T-helper 9 cell (primary cell): ENCODE results near the gene HIF1A.
A peak's percentile ranks its signal among the peaks of the same experiment; 100 is the strongest.
"Not testable (repeated sequence)": the region's sequence is repeated elsewhere in the genome, so short reads cannot be mapped to it uniquely, and the experiment has no call there.

Experiments used
- DNase-seq: peaks from one replicate; pipeline ENCODE4 v3.0.0-alpha.2; 2020
- total RNA-seq, 2 donors: gene quantifications; one replicate each; lab custom pipeline; 2026; lab: John Stamatoyannopoulos, UW

HIF1A gene
- total RNA-seq, result 246 to 351 reads per million in 2 donors

DNA sequence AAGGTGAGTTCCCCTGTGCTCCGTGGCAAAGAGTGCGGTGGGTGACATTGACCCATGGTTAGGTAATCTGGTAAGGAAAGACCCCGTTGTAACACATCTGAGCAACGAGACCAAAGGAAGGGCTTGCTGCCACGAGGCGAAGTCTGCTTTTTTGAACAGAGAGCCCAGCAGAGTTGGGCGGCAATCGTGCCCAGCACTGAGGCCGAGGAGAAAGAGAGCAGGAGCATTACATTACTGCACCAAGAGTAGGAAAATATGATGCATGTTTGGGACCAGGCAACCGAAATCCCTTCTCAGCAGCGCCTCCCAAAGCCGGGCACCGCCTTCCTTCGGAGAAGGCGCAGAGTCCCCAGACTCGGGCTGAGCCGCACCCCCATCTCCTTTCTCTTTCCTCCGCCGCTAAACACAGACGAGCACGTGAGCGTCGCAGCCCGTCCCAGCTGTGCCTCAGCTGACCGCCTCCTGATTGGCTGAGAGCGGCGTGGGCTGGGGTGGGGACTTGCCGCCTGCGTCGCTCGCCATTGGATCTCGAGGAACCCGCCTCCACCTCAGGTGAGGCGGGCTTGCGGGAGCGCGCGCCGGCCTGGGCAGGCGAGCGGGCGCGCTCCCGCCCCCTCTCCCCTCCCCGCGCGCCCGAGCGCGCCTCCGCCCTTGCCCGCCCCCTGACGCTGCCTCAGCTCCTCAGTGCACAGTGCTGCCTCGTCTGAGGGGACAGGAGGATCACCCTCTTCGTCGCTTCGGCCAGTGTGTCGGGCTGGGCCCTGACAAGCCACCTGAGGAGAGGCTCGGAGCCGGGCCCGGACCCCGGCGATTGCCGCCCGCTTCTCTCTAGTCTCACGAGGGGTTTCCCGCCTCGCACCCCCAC lies at the start of gene HIF1A:
TSS of gene HIF1A (plus strand) at position 684 of the 865 bp plus-strand sequence. CDS start 292 bp downstream, outside the sequence.
- peak; percentile 92 for DNase-seq

DNA sequence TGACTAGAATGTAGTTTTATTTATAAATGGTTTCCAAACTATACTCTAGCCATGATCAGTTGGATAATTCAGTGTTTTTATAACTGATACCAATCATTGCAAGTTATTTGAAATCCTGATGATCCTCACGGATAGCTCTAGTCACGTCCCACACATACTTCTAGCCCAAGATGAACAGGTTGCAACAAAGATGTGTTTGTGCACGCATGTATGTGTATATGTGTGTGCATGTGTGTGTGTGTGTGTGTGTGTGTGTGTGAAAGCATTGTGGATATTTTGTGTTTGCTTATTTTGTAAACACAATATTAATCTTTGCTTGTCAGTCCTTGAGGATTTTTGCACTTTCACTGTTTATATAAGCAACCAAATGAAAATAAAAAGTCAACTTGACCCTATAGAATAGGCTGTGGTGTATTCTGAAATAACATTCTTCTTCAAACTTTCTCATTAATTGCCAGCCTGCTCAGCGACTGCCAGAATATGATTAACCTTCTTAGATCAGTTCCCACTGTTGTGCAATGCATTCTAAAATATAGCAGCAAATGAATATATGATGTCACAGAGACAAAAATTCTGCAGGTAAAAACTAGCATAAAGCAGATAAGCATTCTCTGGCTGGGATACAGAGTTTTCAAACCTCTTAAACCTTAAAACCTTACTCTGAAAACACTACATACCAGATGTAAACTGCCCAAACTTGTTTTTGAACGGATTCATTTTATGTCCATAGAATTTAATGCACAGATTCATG lies 48.8 kb upstream of the HIF1A start:
- no peak for DNase-seq

DNA sequence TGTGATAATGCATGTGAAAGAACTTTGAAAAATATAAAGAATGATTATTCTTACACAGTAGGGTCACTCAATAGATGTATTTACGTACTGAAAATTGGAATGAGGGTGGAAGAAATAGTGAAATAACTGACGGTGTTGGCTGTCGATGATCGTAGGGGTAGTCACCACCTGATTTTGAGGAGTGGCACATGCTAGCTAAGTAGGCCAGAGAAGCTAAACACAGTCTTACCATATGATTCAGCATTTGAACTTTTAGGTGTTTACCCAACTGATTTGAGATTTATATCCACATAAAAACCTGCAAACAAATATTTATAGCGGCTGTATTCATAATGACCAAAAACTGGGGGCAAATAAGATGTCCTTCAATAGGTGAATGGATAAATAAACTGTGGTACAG lies 47.6 kb upstream of the HIF1A start:
- no peak for DNase-seq

DNA sequence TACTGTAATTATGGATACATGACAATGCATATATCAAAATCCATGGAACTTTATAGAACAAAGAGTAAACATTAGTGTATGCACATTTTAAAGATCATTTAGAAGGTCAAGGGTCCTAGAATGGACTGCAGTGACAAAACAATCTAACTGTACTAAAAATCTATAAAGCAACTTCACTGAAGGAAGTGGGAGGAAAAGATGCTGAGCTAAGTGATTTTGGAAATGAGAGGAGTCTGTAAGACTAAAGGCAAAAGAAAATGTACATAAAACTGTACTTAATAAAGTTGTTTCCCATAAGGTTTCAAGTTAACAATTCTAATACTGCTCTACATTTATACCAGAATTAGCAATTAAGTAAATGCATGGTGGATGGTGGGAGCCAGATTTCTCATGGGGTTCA lies 46.9 kb upstream of the HIF1A start:
- no peak for DNase-seq

DNA sequence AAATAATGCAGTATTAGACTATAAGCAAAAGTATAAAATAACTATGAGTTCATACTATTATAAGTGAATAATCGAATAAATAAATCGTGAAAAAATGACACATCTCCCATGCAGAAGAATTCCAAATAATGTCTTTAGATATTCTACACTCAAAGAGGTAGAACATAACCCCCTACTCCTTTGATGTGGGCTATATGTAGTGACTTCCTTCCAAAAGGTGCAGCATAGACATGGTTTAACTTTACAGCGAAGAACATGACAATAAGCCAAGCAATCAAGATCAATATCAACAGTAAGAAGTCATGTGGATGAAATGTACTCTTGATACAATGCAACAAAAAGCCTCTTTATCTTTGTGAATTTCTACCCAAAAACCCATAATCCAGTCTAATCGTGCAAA lies 46.0 kb upstream of the HIF1A start:
- DNase-seq, result no peak

DNA sequence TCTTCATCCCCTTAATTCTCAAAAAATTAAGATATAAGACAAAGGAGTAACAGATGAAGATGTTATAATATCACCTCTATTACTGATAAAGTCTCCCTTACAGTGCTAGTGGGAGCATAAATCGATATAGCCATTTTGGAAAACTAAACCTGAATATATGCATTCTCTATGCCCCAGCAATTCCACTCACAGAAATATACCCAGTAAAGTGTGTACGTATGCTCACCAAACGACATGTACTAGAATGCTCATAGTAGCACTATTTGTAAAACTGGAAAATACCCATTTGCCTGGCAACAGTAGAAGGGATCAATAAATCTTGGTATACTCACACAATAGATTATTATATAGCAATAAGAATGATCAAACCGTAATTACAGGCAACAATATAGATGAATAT lies 44.0 kb upstream of the HIF1A start:
- DNase-seq, result no peak

DNA sequence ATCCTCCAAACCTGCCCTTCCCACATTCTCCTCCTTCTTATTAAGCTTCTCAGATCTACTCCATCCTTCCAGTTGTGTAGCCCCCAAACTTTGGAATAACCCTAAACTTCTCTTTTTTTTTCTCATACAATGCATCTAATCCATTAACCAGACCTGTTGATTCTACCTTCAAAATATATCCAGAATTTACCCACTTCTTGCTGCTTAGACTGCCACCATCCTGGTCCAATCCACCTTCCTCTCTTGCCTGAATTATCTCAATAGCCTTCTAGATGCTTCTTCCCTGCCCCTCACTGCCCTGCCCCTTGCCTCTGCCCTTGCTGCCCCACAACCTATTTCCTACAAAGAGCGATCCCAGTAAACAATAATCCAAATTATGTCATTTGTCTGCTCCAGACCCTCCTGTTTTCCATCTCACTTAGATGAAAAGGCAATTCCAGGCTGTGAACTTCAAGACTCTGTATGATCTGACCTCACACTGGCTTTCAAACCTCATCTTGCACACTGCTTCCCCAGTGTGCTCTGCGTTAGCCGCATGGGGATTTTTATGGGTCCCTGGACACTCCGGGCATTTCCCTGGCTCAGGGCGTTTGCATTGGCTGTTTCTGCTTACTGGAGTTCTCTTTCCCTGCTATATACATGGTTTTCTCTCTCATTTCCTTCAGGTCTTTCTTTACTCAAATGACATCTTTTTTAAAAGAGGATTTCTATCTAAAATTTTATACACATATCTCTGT lies 42.6 kb upstream of the HIF1A start:
- DNase-seq, result no peak

DNA sequence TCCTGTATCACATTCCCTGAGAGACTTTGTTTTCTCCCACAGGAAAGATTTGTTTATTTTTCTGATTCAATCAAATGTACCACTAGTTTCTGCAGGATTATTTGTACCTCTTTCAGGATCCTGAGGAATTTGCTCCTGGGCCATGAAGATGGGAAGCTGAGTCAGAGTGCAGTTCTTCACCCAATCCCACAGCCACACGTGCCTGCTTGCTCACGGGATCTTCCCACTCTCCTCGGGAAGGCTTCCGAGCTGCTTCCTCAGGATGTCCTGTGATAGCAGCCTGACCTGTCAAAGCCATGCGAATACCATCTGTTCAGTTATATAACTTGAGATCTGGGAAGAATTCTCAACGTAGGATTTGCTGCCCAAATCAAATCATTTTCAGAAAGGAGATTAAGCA lies 41.8 kb upstream of the HIF1A start:
- no peak for DNase-seq

DNA sequence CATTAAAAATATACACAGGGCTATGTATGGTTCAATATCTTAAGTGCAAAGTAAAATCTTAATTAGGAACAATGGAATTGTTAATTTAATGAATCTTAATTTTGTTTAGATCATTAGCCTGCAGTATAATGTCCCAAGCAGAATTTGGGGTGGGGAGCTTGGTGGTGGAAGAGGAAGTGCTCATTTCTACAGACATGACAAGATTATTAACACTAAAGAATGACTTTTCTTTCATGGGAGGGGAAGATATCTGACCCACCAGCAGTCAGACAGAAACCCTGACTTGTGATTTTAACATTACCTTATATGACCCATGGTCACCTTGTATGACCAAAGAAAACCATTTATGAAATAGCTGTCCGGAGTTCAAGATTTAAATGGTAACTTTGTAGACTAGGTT lies 41.3 kb upstream of the HIF1A start:
- DNase-seq, result no peak

DNA sequence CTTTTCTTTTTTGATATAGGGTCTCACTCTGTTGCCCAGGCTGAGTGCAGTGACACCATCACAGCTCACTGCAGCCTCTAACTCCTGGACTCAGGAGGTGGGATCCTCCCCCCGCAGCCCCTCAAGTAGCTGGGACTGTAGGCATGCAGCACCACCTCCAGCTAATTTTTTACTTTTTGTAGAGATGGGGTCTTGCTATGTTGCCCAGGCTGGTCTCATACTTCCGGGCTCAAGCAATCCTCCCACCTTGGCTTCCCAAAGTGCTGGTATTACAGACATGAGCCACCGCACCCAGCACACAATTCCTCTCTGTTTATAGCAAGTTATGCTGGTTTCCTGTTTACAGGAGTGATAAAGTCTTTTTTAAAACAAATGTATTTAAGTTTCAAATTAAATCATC lies 39.5 kb upstream of the HIF1A start:
- DNase-seq, result no peak

DNA sequence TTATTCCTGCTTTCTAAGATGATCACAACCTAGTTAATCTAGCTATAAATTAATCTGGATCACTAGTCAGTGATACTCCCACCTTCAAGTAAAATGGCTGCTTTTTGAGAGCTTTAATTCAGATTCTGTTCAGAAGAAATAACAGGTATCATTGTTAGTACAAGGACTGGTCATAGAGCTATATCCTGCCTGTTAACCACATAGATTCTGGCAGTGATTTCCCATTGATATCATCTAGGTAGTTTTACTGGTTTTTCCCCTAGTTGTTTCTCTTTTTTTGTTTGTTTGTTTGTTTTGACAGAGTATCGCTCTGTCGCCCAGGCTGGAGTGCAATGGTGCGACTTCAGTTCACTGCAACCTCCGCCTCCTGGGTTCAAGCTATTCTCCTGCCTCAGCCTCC lies 39.0 kb upstream of the HIF1A start:
- no peak for DNase-seq

DNA sequence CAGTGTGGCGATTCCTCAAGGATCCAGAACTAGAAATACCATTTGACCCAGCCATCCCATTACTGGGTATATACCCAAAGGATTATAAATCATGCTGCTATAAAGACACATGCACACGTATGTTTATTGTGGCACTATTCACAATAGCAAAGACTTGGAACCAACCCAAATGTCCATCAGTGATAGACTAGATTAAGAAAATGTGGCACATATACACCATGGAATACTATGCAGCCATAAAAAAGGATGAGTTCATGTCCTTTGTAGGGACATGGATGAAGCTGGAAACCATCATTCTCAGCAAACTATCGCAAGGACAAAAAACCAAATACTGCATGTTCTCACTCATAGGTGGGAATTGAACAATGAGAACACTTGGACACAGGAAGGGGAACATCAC lies 37.2 kb upstream of the HIF1A start:
- DNase-seq, result not testable (repeated sequence)

DNA sequence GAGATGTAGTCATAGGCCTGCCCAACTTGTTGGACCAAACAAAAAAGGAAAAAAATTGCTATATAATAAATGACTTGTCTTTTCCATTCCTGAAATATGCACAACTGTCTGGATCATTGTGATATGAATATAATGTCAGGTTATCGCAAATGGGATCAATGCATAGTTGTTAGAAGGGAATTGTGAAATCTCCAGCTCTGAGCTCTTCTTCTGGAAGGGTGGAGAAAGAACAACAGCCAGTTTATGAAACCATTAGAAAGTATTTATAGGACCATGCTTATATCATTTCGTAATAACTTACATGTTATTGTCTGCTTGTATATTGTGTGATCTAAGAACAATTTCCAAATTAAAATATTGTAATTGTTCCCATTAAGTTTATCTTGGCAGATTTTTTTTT lies 35.7 kb upstream of the HIF1A start:
- no peak for DNase-seq

DNA sequence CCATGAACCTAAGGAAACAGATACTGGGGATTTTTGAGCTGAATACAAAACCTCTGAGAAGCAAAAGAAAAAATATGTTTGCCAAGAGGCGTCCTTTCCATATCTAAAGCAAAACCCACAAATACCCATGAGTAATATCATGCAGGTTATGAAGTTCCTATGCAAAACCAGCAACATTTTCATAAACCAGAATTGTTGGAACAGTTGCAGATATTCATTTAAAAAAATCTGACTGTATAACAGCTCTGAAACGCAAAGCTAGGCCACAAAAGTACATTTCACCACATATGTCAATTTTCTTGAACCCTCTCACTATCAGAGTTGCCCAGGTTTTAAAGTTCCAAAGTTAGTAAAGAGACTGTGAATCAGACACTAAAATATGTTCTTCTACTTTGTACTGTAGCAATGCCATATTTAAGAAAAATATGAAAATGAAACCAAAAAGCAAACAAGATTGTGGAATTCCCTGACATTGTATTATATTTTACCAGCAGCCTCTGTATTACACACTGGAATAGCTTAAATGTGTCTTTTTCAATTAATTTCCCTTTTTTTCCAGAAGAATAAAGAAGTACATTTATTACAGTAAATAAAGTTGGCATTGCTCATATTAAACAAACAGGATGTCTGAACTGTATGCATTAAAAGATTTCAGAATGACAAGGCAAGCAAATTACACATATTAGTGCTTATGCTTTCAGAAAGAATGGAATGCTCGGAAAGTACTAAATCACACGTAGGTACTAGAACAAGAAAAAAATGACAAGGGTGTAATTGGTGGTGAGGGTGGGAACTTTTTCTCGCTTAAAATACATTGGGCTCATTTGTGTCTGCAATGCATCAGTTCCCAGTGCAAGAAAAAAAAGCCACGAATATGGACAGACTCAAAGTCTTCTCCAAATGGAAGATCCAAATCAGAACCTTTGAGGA lies 33.6 kb upstream of the HIF1A start:
- DNase-seq, result no peak

DNA sequence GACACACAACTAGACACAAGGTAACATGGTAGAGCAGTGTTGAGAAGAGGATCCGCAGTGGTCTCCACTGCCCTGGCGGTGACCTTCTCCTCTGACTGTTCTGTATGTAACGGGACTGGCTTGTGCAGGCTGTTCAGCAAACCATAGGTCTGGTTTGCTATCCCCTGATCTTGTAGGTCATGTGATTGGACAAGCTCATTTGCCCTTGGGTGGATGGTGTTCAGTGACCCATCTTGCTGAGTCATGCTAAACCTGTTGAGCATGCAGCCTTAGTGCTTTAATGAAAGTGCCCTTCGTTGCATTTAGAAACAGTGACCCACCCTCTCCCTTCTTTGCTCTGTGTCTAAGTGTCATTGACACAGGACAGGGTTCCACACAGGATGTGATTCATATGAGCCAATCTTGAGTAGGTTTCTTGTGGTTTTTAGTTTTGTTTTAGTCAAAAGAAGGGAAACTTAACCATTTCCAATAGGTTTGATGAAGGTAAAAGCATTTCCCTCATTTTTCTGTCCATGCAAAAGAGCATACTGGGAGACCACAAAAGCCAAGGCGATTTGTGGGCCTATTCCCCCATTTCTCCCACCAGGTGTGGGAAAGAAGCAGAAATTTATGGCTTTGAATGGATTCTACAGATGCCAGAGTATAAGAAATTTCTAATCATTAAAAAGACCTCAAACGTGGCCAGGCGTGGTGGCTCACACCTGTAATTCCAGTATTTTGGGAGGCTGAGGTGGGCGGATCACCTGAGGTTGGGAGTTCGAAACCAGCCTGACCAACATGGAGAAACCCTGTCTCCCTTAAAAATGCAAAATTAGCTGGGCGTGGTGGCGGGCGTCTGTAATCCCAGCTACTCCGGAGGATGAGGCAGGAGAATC lies 32.6 kb upstream of the HIF1A start:
- DNase-seq, result peak; percentile 14

DNA sequence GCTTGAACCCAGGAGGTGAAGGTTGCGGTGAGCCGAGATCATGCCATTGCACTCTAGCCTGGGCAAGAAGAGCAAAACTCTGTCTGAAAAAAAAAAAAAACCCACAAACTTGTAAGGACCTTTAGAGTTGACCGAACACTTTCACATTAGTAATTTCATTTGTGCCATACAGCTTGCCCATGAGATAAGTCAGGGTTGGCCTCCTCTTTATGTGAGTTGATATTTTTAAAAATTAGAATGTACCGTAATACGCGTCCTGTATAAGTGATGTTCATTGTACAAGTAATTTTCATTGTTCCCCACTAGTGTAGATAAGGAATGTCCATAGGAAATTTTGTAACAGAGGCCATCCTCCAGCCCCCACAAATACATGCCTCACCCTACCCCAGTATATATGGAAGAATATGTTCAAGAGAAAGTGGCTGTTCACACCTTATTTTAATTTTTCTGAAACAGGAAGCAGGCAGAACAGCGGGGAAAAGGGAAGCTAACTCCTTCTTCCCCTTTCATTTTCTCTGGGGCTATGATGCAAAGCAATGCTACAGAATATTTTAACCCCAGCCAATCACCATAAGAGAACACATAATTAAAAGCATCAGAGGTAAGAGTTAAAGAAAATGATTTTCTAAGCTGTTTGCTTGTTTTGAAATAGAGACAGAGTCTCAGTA lies 31.9 kb upstream of the HIF1A start:
- no peak for DNase-seq

DNA sequence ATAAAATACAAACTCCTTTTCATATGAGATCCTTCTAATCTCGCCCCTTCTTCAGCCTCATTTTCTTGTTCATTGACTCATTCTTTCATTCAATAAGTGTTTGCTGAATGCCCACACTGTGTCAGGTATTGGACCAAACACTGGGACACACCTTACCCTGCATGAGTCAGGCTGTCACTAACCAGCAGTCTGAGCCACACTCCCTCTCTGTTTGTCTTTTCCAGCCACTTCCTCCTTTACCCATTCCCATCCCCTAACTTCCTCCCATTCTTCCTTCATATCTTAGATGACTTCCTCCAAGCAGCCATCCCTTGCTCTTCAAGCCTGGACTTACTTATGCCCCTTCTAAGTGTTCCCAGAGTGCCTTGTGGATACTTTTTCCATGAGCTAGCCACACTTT lies 27.0 kb upstream of the HIF1A start:
- DNase-seq, result no peak

DNA sequence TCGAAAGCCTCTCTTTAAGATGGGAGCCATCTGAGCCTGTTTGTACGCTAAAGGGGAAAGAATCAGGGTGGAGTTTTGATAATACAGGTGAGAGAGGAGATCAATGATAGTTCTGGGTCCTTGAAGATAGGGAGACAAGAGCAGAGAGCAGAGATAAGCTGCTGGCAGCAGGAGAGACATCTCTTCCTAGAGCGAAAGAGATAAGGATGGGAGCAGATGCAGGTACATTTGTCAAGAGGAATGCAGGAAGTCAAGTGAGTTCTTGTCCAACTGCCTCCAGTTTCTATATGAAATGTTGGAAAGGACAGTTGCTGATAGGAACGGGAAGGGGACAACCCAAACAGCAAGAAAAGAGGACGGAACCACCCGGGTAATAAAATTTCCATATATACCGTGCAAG lies 24.7 kb upstream of the HIF1A start:
- no peak for DNase-seq

DNA sequence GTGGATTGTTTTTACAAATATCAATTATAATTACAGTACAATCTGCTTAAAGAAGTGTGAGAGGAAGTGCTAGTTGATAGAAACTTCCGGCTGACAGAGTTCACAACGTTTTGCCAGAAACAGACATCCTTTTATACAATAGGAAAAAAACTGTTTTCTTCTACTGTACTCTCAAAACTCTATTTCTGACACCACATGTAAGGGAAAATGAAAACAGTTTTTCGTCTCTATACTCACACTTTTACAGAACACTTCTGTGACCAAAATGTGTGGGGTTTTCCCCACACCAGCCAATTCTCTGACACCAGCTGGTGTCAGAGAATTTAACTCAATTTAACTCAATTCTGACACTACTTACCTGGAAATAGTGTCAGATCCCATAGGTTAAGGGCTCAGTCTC lies 24.2 kb upstream of the HIF1A start:
- DNase-seq, result no peak

DNA sequence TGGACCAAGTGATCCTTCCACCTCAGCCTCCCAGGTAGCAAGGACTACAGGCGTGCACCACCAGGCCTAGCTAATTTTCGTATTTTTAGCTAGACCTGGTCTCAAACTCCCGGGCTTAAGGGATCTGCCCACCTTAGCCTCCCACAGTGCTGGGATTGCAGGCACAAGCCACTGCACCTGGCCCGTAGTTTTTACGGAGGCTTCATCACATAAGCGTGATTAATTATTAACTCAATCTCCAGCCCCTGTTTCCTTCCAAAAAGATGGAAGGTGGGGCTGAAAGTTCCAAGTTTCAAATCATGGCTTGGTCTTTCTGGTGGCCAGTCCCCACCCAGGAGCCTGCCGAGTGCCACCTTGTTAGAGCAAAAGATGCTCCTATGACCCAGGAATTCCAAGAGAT lies 22.5 kb upstream of the HIF1A start:
- DNase-seq, result no peak

DNA sequence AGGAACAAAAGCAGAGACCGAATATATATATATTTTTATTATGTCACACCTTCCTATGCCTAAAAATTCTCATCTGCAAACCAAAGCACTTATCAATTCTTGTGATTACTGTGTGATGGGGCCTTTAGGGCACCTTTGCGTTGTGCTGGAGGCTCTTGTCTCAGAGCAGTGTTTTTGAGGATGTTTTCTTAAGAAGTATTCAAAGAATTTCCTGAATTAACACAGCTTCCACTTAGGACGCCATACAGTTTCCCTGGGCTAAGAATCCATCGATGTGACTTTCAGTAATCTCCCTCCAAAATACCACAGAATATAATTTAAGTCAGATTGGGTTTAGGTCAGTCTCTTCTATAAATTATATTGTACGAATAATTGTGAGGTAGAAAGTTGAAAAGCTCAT lies 22.0 kb upstream of the HIF1A start:
- DNase-seq, result no peak
